ENCODE measurements around the gene GCM1. TPM values are rescaled to one million over a fixed set of nuclear protein-coding genes. Genes with fewer than 3 reads are reported as not detected.

Gene GCM1
- total RNA-seq, 1 donor from 2014 or later: not detected

GRCh38 chr6:53152576-53152975 is 3.9 kb upstream of the GCM1 start:
- no peak for DNase-seq (ENCODE audit: low spot score)
- Mint-ChIP-seq H3K4me1 (ENCODE audit: unreplicated experiment) (no peaks in the 10 kb centered on the region), H3K27ac (ENCODE audit: unreplicated experiment) (no peak overlapping the region), H3K27me3 (ENCODE audit: unreplicated experiment) (peaks cover 4% of the 10 kb centered on the region), H3K9me3 (ENCODE audit: unreplicated experiment) (no peaks in the 10 kb centered on the region), H3K4me3 (ENCODE audit: unreplicated experiment) (no peak overlapping the region), H3K36me3 (ENCODE audit: low read depth, unreplicated experiment) (no peaks in the 10 kb centered on the region)
- TF ChIP-seq CTCF (IDR thresholded peaks at IDR 0.05; ENCODE audit: unreplicated experiment): no peak

GRCh38 chr6:53151676-53152075 is 3.0 kb upstream of the GCM1 start:
- peak; percentile 46 for DNase-seq (ENCODE audit: low spot score)
- no peaks in the 10 kb centered on the region for H3K4me1 Mint-ChIP-seq (ENCODE audit: unreplicated experiment)

GRCh38 chr6:53144802-53145201 is 3.8 kb downstream of the GCM1 start:
- Mint-ChIP-seq H3K27me3 (ENCODE audit: unreplicated experiment) (no peaks in the 10 kb centered on the region), H3K9me3 (ENCODE audit: unreplicated experiment) (no peaks in the 10 kb centered on the region), H3K36me3 (ENCODE audit: low read depth, unreplicated experiment) (no peaks in the 10 kb centered on the region), H3K4me3 (ENCODE audit: unreplicated experiment) (no peak overlapping the region), H3K4me1 (ENCODE audit: unreplicated experiment) (peaks cover 16% of the 10 kb centered on the region), H3K27ac (ENCODE audit: unreplicated experiment) (no peak overlapping the region)
- TF ChIP-seq CTCF (IDR thresholded peaks at IDR 0.05; ENCODE audit: unreplicated experiment): no peak
- DNase-seq (ENCODE audit: low spot score): no peak

More at GRCh38 chr6:53151676-53152075, 3.0 kb upstream of the GCM1 start:
- Mint-ChIP-seq H3K27ac (ENCODE audit: unreplicated experiment) (no peak overlapping the region), H3K36me3 (ENCODE audit: low read depth, unreplicated experiment) (no peaks in the 10 kb centered on the region), H3K4me3 (ENCODE audit: unreplicated experiment) (no peak overlapping the region), H3K9me3 (ENCODE audit: unreplicated experiment) (no peaks in the 10 kb centered on the region), H3K27me3 (ENCODE audit: unreplicated experiment) (peaks cover 4% of the 10 kb centered on the region)
- peak; percentile 21 for TF ChIP-seq CTCF (IDR thresholded peaks at IDR 0.05; ENCODE audit: unreplicated experiment)

GRCh38 chr6:53143710-53144109 is 4.9 kb downstream of the GCM1 start:
- Mint-ChIP-seq H3K4me3 (ENCODE audit: unreplicated experiment) (no peak overlapping the region), H3K27ac (ENCODE audit: unreplicated experiment) (no peak overlapping the region), H3K4me1 (ENCODE audit: unreplicated experiment) (peaks cover 16% of the 10 kb centered on the region), H3K36me3 (ENCODE audit: low read depth, unreplicated experiment) (no peaks in the 10 kb centered on the region), H3K9me3 (ENCODE audit: unreplicated experiment) (no peaks in the 10 kb centered on the region), H3K27me3 (ENCODE audit: unreplicated experiment) (no peaks in the 10 kb centered on the region)
- no peak for DNase-seq (ENCODE audit: low spot score)
- TF ChIP-seq CTCF (IDR thresholded peaks at IDR 0.05; ENCODE audit: unreplicated experiment): no peak

GRCh38 chr6:53142810-53143209 is 5.8 kb downstream of the GCM1 start:
- H3K4me3 Mint-ChIP-seq (ENCODE audit: unreplicated experiment): no peak overlapping the region
- peaks cover 16% of the 10 kb centered on the region for H3K4me1 Mint-ChIP-seq (ENCODE audit: unreplicated experiment)
- no peak overlapping the region for H3K27ac Mint-ChIP-seq (ENCODE audit: unreplicated experiment)
- H3K36me3 Mint-ChIP-seq (ENCODE audit: low read depth, unreplicated experiment): no peaks in the 10 kb centered on the region
- H3K9me3 Mint-ChIP-seq (ENCODE audit: unreplicated experiment): no peaks in the 10 kb centered on the region
- no peak for DNase-seq (ENCODE audit: low spot score)
- TF ChIP-seq CTCF (IDR thresholded peaks at IDR 0.05; ENCODE audit: unreplicated experiment): no peak
- H3K27me3 Mint-ChIP-seq (ENCODE audit: unreplicated experiment): no peaks in the 10 kb centered on the region

Data from endothelial cell (in vitro differentiated cells).